Measurements from ENCODE around the gene TAS2R31.
"Not testable (repeated sequence)": the region's sequence is repeated elsewhere in the genome, so short reads cannot be mapped to it uniquely, and the experiment has no call there.

The TAS2R31 gene, protein sequence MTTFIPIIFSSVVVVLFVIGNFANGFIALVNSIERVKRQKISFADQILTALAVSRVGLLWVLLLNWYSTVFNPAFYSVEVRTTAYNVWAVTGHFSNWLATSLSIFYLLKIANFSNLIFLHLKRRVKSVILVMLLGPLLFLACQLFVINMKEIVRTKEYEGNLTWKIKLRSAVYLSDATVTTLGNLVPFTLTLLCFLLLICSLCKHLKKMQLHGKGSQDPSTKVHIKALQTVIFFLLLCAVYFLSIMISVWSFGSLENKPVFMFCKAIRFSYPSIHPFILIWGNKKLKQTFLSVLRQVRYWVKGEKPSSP

DNA sequence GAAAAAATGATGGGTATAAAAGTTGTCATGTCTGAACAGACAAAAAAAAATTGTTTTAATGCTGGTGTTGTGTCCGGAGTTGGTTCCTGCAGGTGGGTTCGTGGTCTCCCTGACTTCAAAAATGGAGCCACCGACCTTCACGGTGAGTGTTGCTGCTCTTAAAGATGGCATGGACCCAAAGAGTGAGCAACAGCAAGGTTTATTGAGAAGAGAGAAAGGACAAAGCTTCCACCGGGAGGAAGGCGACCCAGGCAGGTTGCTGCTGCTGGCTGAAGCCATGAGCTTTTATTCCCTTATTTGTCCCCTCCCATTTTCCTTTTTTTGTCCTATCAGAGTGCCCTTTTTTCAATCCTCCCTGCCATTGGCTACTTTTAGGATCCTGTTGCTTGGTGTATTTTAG is at the start of gene TAS2R31:
Gene TAS2R31, minus strand, starts transcription at position 101 of the 400 bp plus-strand sequence. Its CDS starts 72 bp downstream, at position 29.
- no peak for DNase-seq (ENCODE audit: low read depth)

DNA sequence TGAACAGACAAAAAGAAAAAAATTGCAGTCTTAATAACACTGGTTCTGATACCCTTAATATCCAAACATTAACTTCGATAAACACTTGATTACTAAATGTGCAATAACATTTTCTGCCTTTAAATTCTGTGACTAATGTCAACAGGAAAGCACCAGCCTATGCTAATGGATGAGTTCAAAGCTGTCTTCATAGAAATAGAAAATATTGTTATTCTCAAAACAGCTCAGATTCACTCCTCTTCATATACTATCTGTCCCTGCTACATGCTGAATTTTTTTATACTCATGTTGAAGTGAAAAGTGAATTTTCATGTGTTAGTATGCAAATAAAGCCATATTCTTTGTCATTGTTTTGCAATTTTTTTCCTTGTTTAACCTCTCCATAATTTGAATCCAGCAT is 47.0 kb upstream of the TAS2R31 start:
- no peak for DNase-seq (ENCODE audit: low read depth)

DNA sequence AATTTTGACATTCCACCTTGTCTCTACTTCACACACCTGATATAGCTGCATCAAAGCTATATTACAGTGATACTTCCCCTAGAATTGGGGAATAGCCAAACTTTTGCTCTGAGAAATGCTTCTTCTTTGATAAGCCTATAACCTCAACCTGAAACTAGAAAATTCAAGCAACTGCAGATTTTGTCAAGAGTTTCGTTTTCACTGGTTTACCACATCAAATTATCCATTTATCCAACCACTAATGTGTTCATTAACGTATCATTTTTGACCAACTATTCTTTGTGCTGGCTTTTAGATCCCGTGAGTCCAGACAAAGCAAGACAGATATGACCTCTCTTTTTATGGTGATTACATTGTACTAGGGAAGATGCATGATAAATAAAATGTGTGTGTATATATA is 44.4 kb upstream of the TAS2R31 start:
- DNase-seq (ENCODE audit: low read depth): no peak

DNA sequence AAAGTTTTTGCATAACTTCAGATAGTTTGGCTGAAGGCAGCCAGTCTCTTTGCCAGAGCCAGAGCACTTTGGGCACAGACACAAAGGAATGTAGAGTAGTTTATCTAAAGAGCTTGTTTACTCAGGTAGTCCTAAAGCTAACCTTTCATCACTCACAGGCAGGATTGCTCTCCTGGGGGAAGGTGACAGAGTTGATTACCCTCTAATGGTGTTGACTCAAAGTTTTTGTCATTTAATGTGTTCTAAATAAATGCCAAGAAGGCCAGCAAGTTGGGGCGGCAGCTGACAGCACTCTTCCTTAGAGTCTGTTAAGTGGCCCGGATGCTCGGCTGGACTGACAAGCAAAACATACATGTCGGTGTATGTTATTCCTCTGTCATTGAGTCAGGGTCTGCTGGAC is 40.2 kb upstream of the TAS2R31 start:
- DNase-seq (ENCODE audit: low read depth): no peak

DNA sequence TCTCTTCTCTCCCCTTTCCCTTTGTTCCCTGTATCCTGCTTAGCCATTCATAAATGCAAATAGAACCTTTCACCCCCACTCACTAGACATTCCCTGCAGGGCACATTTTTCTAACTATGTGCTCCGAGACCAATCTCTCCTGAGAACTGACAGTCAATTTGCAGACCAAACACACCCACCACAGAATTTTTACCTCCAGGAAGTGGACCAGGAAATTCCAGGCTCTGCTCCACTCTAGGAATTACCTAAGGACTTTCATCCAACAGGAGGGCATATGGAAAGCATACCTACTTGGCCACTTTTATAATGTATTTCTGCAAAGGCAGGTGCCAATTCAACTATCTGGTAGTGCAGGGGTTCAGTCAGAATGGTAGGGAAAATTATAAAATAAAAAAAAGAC is 39.8 kb upstream of the TAS2R31 start:
- DNase-seq (ENCODE audit: low read depth): no peak

DNA sequence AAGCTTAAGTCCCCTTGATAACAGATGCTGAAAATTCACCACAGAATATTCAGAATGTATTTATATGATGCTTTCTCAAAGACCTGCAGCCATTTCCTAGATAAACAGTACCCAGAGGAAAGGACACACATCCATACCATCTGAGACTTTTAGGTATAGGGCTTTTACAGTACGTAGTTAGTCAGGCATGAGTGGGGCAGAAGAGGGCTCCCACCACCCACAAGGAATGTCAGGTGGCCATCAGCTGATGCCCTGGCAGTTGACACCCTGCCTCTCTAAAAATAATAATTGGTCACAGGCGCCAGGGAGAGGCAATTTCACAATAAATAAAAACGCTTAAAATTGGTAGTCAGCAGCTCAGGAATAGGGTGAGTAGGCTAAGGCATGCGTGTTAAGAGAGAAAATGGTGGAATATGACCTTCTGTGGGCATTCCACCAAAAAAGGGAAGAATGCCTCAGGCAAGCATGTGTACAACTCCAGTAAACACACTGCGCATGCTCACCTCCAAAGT is 38.7 kb upstream of the TAS2R31 start:
- DNase-seq (ENCODE audit: low read depth): no peak

DNA sequence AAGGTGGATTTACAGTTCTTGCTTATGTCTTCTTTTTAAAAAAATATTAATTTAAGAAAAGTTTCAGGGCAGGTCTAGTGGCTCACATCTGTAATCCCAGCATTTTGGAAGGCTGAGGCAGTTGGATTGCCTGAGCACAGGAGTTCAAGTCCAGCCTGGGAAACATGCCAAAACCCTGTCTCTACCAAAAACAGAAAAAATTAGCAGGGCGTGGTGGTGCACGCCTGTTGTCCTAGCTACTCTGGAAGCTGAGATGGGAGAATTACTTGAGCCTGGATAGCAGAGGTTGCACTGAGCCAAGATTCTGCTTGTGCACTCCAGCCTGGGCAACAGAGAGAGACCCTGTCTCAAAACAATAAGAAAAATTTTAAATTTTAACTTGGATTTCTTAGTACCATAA is 36.3 kb upstream of the TAS2R31 start:
- no peak for DNase-seq (ENCODE audit: low read depth)

DNA sequence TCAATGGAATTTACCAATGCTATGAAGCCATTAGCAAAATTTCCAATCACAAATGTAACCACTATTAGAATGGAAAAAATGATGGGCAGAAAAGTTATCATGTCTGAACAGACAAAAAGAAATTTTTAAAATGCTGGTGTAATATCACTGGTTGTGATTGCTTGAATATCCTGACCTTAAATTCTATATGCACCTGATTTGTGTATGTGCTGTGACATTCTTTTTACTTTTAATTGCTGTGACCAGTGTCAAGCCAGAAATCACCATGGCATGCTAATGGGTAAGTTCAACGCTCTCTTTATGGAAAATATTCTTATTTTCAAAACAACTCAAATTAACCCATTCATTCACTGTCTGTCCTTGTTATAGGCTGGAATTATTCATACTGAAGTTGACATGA is 31.0 kb upstream of the TAS2R31 start, which contains the start of gene TAS2R46:
Gene TAS2R46, minus strand, starts transcription at position 101 of the 400 bp plus-strand sequence. Its CDS starts 0 bp downstream, at position 101.
- DNase-seq (ENCODE audit: low read depth): not testable (repeated sequence)

DNA sequence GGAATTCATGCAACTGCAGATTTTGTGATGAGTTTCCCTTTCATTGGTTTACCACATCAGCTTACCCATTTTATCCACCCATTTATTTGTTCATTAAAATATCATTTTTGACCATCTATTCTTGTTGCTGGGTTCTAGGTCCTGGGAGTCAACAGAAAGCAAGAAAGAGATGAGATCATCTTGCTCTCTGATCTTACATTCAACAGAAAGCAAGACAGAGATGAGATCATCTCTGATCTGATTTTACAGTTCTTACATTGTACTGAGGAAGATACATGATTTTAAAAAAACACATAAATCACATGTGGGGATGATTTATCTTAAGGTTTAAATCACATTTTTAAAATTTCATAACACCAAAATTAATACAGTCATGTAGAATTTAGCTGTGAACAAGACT is 28.6 kb upstream of the TAS2R31 start:
- no peak for DNase-seq (ENCODE audit: low read depth)

DNA sequence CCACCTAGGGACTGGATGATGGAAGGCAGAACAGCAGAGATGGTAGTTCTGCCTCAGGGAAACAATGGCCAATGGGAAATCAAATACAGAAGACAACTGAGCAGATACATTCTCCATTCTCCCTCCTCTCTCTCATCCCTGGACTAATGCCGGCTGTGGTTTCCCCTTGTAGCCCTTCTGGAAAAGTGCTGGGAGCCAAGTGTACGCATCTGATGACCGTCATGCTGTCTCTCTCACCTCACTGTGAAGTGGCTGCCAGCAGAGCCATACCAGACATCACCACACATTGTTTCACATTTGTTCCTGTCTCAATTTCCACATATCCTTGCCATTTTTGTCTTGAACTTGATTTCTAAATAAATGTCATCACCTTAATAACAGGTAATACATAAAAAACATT is 27.8 kb upstream of the TAS2R31 start:
- DNase-seq (ENCODE audit: low read depth): no peak

DNA sequence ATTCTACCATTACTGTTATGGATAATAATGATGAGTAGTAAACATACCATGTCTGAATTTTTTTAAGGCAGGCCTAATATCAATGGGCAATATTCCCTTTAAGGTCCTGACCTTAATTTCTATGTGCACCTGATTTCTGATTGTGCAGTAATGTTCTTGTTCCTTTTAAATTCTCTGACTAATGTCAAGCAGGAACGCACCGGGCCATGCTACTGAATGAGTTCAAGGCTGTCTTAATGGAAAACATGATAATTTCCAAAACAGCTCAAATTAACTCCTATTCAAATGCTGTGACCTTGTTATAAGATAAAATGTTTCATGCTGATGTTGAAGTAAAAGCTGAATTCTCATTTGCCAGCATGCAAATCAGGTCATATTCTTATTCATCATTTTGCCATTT is 24.1 kb upstream of the TAS2R31 start:
- no peak for DNase-seq (ENCODE audit: low read depth)

DNA sequence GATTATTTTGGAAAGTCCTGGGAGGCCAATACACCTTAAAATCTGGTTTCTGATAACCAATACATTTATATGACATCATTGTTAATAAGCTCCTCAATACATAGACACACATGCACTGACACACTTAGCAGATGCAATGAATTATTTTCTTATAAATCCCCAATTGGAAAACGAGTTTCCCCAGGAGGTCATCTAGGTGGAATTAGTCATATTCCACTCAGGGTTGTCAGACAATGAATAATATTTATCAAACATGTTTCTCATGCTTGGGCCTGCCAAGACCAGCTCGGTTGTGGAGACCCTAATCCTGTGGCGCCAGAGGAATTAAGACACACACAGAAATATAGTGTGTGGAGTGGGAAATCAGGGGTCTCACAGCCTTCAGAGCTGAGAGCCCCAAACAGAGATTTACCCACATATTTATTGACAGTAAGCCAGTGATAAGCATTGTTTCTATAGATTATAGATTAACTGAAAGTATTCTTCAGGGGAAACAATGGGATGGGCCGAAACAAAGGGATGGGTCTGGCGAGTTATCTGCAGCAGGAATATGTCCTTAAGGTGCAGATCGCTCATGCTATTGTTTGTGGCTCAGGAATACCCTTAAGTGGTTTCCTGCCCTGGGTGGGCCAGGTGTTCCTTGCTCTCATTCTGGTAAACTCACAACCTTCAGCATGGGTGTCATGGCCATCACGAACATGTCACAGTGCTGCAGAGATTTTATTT is 18.8 kb upstream of the TAS2R31 start:
- DNase-seq (ENCODE audit: low read depth): not testable (repeated sequence)

DNA sequence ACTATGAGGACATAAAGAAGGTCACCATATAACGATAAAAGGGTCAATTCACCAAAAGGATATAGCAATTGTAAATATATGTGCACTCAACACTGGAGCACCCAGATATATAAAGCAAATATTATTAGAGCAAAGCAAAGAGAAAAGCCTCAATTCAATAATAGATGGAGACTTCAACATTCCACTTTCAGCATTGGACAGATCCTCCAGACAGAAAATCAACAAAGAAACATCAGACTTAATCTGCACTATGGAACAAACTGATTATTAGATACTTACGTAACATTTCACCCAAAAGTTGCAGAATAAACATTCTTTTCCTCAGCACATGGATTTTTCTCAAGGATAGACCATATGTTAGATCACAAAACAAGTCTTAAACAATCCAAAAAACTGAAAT is 10.2 kb upstream of the TAS2R31 start:
- not testable (repeated sequence) for DNase-seq (ENCODE audit: low read depth)

DNA sequence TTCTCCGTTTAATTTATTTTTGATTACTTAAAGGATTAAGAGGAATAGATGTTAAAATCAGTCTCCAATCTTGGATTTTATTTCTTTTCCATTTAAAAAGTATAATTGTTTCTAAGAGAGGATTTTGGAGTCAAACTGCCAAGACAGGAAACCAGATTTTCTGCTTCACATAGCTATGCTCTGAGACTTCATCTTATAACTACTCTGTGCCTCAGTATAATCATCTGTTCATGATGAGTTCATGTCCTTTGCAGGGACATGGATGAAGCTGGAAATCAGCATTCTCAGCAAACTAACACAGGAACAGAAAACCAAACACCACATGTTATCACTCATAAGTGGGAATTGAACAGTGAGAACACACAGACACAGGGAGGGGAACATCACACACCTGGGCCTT is 9.0 kb upstream of the TAS2R31 start:
- DNase-seq (ENCODE audit: low read depth): no peak

DNA sequence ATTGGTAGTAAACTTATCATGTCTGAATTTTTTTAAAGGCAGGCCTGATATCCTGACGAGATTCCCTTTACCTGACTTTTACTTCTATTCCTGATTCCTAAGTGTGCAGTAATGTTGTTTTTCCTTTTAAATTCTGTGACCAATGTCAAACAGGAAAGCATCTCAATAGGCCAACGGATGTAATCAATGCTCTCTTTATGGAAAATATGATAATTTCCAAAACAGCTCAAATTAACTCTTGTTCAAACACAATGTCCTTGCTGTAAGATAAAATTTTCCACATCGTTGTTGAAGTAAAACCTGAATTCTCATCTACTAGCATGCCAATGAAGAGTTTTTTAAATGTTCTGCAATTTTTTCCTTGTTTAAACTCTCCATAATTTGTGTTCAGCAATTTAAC is 8.0 kb upstream of the TAS2R31 start:
- no peak for DNase-seq (ENCODE audit: low read depth)

DNA sequence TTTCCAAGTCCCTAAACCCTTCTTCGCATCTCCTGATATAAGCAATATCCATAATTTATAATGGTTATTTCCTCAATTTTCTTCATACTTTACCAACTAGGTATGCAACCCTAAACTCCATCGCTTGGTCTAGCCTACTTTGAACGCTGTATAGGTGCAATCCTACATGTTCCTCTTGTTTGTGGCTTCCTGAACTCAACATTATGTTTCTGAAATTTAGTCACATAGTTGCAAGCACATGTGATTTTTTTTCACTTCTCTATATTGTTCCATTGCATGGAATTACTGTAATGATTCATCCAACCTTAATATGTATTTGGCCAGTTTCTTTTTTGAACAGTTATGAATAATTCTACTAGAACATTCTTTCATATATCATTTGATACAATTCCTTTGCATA is 2.8 kb upstream of the TAS2R31 start:
- DNase-seq (ENCODE audit: low read depth): not testable (repeated sequence)

DNA sequence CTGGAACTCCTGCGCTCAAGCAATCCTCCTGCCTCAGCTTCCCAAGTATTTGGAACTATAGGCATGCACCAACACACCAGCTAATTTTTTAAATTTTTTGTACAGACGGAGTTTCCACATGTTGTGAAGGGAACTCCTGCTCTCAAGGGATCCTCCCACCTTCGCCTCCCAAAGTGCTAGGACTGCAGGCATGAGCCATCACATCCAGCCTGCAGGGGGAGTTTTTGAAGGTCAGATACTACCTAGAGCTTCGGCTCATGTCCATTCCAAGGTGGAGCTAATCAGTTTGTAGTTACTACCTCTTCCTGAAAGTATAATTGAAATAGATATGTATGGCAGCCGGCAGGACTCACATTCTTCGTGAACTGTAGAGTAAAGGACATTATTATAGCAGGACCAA is 5.1 kb downstream of the TAS2R31 start:
- DNase-seq (ENCODE audit: low read depth): no peak

DNA sequence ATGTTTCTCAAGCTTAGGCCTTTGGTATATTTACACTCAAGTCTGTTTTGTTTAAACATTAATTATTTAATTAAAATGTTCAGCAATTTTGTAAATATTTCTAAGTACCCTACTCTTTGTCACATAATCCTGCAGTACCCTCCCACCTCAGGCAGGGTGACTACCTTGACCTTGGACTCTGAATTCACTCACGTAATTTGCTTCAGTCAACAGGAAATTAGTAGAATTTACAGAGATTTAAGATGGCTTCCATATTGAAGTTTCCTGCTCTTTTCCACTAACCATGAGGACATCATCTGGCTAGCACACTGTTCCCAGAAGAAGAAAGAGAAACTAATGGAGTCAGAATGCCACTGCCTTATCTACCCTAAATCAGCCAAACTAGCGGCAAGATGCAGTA is 7.8 kb downstream of the TAS2R31 start:
- no peak for DNase-seq (ENCODE audit: low read depth)

DNA sequence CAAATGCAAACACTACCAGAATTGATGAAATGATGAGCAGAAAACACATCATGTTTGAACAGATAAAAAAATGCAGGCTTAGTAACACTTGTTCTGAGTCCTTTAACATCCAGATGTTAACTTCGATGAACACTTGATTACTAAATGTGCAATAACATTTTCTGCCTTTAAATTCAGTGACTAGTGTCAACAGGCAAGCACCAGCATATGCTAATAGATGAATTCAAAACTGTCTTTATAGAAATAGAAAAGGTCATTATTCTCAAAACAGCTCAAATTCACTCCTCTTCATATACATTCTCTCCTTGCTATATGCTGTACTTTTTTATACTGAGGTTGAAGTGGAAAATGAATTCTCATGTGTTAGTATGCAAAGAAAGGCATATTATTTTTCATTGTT is 8.7 kb downstream of the TAS2R31 start, which contains the start of gene TAS2R19:
Gene TAS2R19, minus strand, starts transcription at position 101 of the 400 bp plus-strand sequence. Its CDS starts 49 bp downstream, at position 52.
- DNase-seq (ENCODE audit: low read depth): no peak

DNA sequence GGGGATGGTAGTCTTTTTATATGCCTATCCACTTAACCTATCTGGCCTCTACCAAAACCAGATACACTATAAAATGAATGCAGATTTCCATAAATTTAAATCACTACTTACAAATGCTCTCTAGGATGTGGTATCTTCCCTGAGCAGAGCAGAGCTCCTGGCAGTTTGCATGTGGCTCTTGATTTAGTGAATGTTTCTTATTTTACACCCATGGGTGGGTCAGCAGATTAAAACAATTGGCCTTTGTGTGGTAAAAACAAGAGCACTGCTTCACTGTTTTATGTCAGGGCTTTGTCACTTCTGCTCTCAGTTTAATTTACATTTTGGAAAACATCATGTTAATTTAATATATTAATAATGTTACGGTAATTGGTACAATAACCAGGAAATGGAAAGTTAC is 14.3 kb downstream of the TAS2R31 start:
- DNase-seq (ENCODE audit: low read depth): no peak

DNA sequence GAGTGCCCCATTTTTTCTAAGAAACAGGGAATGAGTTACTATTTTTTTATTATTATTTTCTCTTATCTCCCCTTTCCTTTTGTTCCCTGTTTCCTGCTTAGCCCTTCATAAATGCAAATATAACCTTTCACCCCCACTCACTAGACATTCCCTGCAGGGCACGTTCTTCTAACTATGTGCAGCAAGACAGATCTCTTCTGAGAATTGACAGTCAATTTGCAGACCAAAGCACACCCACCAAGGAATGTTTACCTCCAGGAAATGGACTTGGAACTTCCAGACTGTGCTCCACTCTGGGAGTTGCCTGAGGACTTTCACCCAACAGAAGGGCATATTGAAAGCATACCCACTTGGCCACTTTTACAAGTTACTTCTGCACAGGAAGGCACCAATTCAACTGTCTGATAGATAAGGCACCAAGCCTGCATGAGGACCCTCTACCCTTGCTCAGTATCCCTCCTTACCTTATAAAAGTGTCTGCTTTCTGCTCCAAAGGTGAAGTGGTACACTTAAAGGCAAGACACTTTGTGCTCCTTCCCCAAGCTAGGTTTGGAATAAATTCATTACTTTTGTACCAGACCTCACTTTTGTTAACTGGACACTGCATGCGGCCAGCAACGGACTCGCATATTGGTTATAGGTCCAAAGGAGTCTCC is 15.3 kb downstream of the TAS2R31 start:
- DNase-seq (ENCODE audit: low read depth): no peak

DNA sequence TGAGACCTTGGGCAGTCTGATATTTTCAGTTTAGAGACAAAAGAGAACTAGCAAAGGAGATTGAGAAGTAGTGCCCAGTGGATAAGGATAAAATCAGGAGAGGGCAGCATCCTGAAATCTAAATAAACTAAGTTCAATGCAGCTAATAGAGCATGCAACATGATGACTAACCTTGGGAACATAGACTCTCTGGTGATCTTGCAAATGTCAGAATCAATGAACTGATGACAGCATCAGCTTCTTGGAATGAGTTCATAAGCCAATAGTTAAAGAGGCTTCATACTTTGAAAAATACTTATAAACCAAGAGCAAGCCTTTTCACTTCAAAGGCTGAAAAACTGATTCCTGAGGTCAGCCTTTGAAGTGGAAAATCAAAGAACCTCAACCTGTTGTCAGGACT is 17.0 kb downstream of the TAS2R31 start:
- no peak for DNase-seq (ENCODE audit: low read depth)

DNA sequence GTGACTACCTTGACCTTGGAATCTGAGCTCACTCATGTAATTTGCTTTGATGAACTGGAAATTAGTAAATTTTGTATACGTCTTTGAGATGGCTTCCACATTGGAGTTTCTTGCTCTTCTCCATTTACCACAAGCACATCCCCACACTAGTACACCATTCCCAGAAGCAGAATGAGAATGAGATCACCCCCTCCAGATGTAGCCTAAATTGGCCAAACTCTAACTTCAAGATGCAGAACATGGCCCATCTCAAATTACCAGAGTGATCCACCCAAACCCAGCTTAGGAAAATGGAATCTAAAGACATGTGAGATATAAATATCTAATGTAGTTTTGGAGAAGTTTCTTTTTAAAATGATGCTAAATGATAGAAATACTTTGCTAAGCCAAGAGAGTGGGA is 23.6 kb downstream of the TAS2R31 start:
- no peak for DNase-seq (ENCODE audit: low read depth)

All from activated gamma-delta T cell treated with anti-CD3 and anti-CD28 coated beads, Interleukin-2, amount 50 U/mL, for 16 hours (primary cell).